Mesothelial cell of epicardium (in vitro differentiated cells): ENCODE data around the gene NPBWR2. TPM values are rescaled to one million over a fixed set of nuclear protein-coding genes. Genes with fewer than 3 reads are reported as not detected.
A peak's percentile ranks its signal among the peaks of the same experiment; 100 is the strongest.

Source experiments
- DNase-seq, 2 experiments: peaks; one replicate each; pipeline ENCODE4 v3.0.0; 2021; ENCODE audit warnings: low spot score in 2 of 2; ENCODE audit not compliant: unreplicated experiment in 2 of 2
- H3K27ac Mint-ChIP-seq: 2 replicates; pipeline ENCODE4 v1.8.0; 2021; ENCODE audit warnings: mixed read lengths
- H3K27me3 Mint-ChIP-seq: 2 replicates; pipeline ENCODE4 v1.8.0; 2021; ENCODE audit warnings: low read depth, mixed read lengths
- H3K36me3 Mint-ChIP-seq: 2 replicates; pipeline ENCODE4 v1.8.0; 2021; ENCODE audit warnings: mixed read lengths
- H3K4me1 Mint-ChIP-seq: 2 replicates; pipeline ENCODE4 v1.8.0; 2021; ENCODE audit warnings: mixed read lengths
- H3K4me3 Mint-ChIP-seq: 2 replicates; pipeline ENCODE4 v1.8.0; 2021; ENCODE audit warnings: mild to moderate bottlenecking, moderate library complexity, mixed read lengths
- H3K9me3 Mint-ChIP-seq: 2 replicates; pipeline ENCODE4 v1.8.0; 2021; ENCODE audit warnings: mixed read lengths
- CTCF ChIP-seq: fragments of 200-600 bp; sonication (generic); IDR thresholded peaks from one replicate; pipeline ENCODE4 v1.5.0; 2021; ENCODE audit warnings: antibody characterized with exemption; ENCODE audit not compliant: unreplicated experiment
- total RNA-seq: library from RNA; stranded (reverse); gene quantifications from 3 replicates; pipeline ENCODE4 v1.2.1, GENCODE V29; 2021

Gene NPBWR2
- total RNA-seq, 1 donor from 2014 or later = not detected

- Mint-ChIP-seq H3K27ac (peak overlapping the region; percentile 68), H3K27me3 (no peaks in the 10 kb centered on the region), H3K4me1 (peaks cover 23% of the 10 kb centered on the region), H3K36me3 (no peaks in the 10 kb centered on the region), H3K4me3 (peak overlapping the region; percentile 81), H3K9me3 (no peaks in the 10 kb centered on the region)
- no peak for TF ChIP-seq CTCF
- no peak for DNase-seq
Observed at GRCh38 chr20:64063389-64064144, 43.8 kb downstream of the NPBWR2 start.

- Mint-ChIP-seq H3K27ac (peak within 1 kb of the TSS; percentile 79), H3K4me3 (peak within 1 kb of the TSS; percentile 81), H3K4me1 (peaks cover 26% of the 10 kb centered on the region), H3K36me3 (no peaks in the 10 kb centered on the region), H3K27me3 (no peaks in the 10 kb centered on the region), H3K9me3 (no peaks in the 10 kb centered on the region)
- TF ChIP-seq CTCF = no peak
- peak; percentile 92 to 96 for DNase-seq
Observed at GRCh38 chr20:64062596-64063388, 44.6 kb downstream of the NPBWR2 start, which contains the start of gene TCEA2. Gene TCEA2, plus strand, starts transcription at chr20:64063198. Its CDS starts 115 bp downstream, at chr20:64063313.

GRCh38 chr20:64062276-64062595 lies 45.1 kb downstream of the NPBWR2 start:
- Mint-ChIP-seq H3K27ac (peak overlapping the region; percentile 79), H3K27me3 (no peaks in the 10 kb centered on the region), H3K9me3 (no peaks in the 10 kb centered on the region), H3K4me3 (peak overlapping the region; percentile 81), H3K36me3 (no peaks in the 10 kb centered on the region), H3K4me1 (peaks cover 26% of the 10 kb centered on the region)
- DNase-seq = no peak
- TF ChIP-seq CTCF = no peak

- H3K4me1 Mint-ChIP-seq = peaks cover 25% of the 10 kb centered on the region
- no peak overlapping the region for H3K27ac Mint-ChIP-seq
- H3K9me3 Mint-ChIP-seq = no peaks in the 10 kb centered on the region
Observed at GRCh38 chr20:64058536-64058935, 48.8 kb downstream of the NPBWR2 start.

More at GRCh38 chr20:64058536-64058935, 48.8 kb downstream of the NPBWR2 start:
- no peak for DNase-seq
- no peaks in the 10 kb centered on the region for H3K36me3 Mint-ChIP-seq
- H3K27me3 Mint-ChIP-seq = peaks cover 2% of the 10 kb centered on the region
- H3K4me3 Mint-ChIP-seq = no peak overlapping the region
- no peak for TF ChIP-seq CTCF
